GM19452 (cell line): ENCODE data around the gene SRGAP1.
"Not testable (repeated sequence)": the region's sequence is repeated elsewhere in the genome, so short reads cannot be mapped to it uniquely, and the experiment has no call there.

Experiments used
- ATAC-seq: cut with Tn5 transposase; IDR thresholded peaks from one replicate; pipeline ENCODE4 v1.9.1; 2021; ENCODE audit not compliant: unreplicated experiment

The SRGAP1 gene

GRCh38 chr12:64107776-64108175 lies 263.3 kb downstream of the SRGAP1 start:
- no peak for ATAC-seq

GRCh38 chr12:64109706-64110105 lies 265.2 kb downstream of the SRGAP1 start:
- no peak for ATAC-seq

GRCh38 chr12:64110864-64111263 lies 266.4 kb downstream of the SRGAP1 start:
- no peak for ATAC-seq

GRCh38 chr12:64116969-64117368 lies 272.5 kb downstream of the SRGAP1 start:
- ATAC-seq, result no peak

- ATAC-seq, result no peak
Measured at GRCh38 chr12:64120568-64120967, 276.1 kb downstream of the SRGAP1 start.

GRCh38 chr12:64121086-64121485 lies 276.6 kb downstream of the SRGAP1 start:
- not testable (repeated sequence) for ATAC-seq

- ATAC-seq, result no peak
Measured at GRCh38 chr12:64122154-64122553, 277.7 kb downstream of the SRGAP1 start.

GRCh38 chr12:64122995-64123394 lies 278.5 kb downstream of the SRGAP1 start:
- no peak for ATAC-seq

- no peak for ATAC-seq
Measured at GRCh38 chr12:64123448-64123847, 278.9 kb downstream of the SRGAP1 start.

- no peak for ATAC-seq
Measured at GRCh38 chr12:64124511-64125197, 280.2 kb downstream of the SRGAP1 start.

GRCh38 chr12:64125913-64126312 lies 281.4 kb downstream of the SRGAP1 start:
- no peak for ATAC-seq

- no peak for ATAC-seq
Measured at GRCh38 chr12:64127811-64128210, 283.3 kb downstream of the SRGAP1 start.

GRCh38 chr12:64128366-64128765 lies 283.9 kb downstream of the SRGAP1 start:
- ATAC-seq, result no peak

GRCh38 chr12:64130476-64130875 lies 286.0 kb downstream of the SRGAP1 start:
- ATAC-seq, result not testable (repeated sequence)

GRCh38 chr12:64131456-64131855 lies 287.0 kb downstream of the SRGAP1 start:
- not testable (repeated sequence) for ATAC-seq

GRCh38 chr12:64132672-64133071 lies 288.2 kb downstream of the SRGAP1 start:
- ATAC-seq, result not testable (repeated sequence)

GRCh38 chr12:64137117-64137516 lies 292.6 kb downstream of the SRGAP1 start:
- no peak for ATAC-seq

- ATAC-seq, result no peak
Measured at GRCh38 chr12:64139021-64139420, 294.5 kb downstream of the SRGAP1 start.

GRCh38 chr12:64142382-64142781 lies 297.9 kb downstream of the SRGAP1 start:
- ATAC-seq, result no peak

- no peak for ATAC-seq
Measured at GRCh38 chr12:64142784-64143183, 298.3 kb downstream of the SRGAP1 start.

- no peak for ATAC-seq
Measured at GRCh38 chr12:64145226-64145625, 300.7 kb downstream of the SRGAP1 start.

- no peak for ATAC-seq
Measured at GRCh38 chr12:64147011-64147631, 302.6 kb downstream of the SRGAP1 start.

- ATAC-seq, result no peak
Measured at GRCh38 chr12:64147875-64148274, 303.4 kb downstream of the SRGAP1 start.
